A549 (cell line): Measurements from ENCODE around the gene MYRF.

Experiments
- CBX8 ChIP-seq: fragments of 200-600 bp; sonication (generic); IDR thresholded peaks from 2 replicates; pipeline ENCODE4 v1.6.1; 2016
- CEBPB ChIP-seq, 2 experiments: fragments of >200 bp in 1 of 2; sonication (Bioruptor Twin) in 1 of 2; formaldehyde crosslinking in 1 of 2; IDR thresholded peaks; 2 replicates each; pipeline ENCODE4 v1.6.1; 2012 to 2016
- CHD4 ChIP-seq: fragments of 200-600 bp; sonication (generic); IDR thresholded peaks from 2 replicates; pipeline ENCODE4 v1.6.1; 2016; ENCODE audit warnings: antibody characterized with exemption, mild to moderate bottlenecking, borderline replicate concordance
- CTCF ChIP-seq: fragments of >200 bp; sonication (Bioruptor Twin); formaldehyde crosslinking; IDR thresholded peaks from 3 replicates; pipeline ENCODE4 v1.5.1; 2016
- EP300 ChIP-seq, 2 experiments: fragments of >200 bp; sonication (Bioruptor Twin); formaldehyde crosslinking; IDR thresholded peaks; 2 replicates in 1 of 2; 3 replicates in 1 of 2; pipeline ENCODE4 v1.6.1; 2016 to 2017
- KDM1A ChIP-seq: fragments of 200-600 bp; sonication (generic); IDR thresholded peaks from 2 replicates; pipeline ENCODE4 v1.6.1; 2016; ENCODE audit warnings: low read depth, mild to moderate bottlenecking
- KDM5A ChIP-seq: fragments of 200-600 bp; sonication (generic); IDR thresholded peaks from 2 replicates; pipeline ENCODE4 v1.6.1; 2016; ENCODE audit warnings: antibody characterized with exemption, mild to moderate bottlenecking
- MAZ ChIP-seq: fragments of 150-350 bp; IDR thresholded peaks from 2 replicates; pipeline ENCODE4 v1.6.1; 2014; ENCODE audit warnings: antibody characterized with exemption, low read depth, low read length, borderline replicate concordance
- PHF8 ChIP-seq: fragments of 200-600 bp; sonication (generic); IDR thresholded peaks from 2 replicates; pipeline ENCODE4 v1.6.1; 2016; ENCODE audit warnings: low read depth, mild to moderate bottlenecking, antibody characterized with exemption, moderate library complexity, borderline replicate concordance
- POLR2A ChIP-seq: IDR thresholded peaks from 2 replicates; pipeline ENCODE4 v1.6.1; 2012; ENCODE audit warnings: mild to moderate bottlenecking, low read length
- RAD21 ChIP-seq, 2 experiments: fragments of >200 bp in 1 of 2; sonication (Bioruptor Twin) in 1 of 2; formaldehyde crosslinking in 1 of 2; IDR thresholded peaks in 1 of 2; conservative IDR thresholded peaks in 1 of 2; 2 replicates in 1 of 2; 3 replicates in 1 of 2; pipeline ENCODE4 v1.6.1; 2012 to 2018; ENCODE audit warnings: inconsistent platforms in 1 of 2
- RARB ChIP-seq: fragments of 250-450 bp; sonication (Bioruptor Pico); IDR thresholded peaks from 2 replicates; pipeline ENCODE4 v1.8.0; 2021; ENCODE audit warnings: mild to moderate bottlenecking, moderate library complexity
- RCOR1 ChIP-seq: fragments of 150-350 bp; IDR thresholded peaks from 2 replicates; pipeline ENCODE4 v1.6.1; 2014; ENCODE audit warnings: antibody characterized with exemption, low read length, low read depth
- SMC3 ChIP-seq: fragments of >200 bp; sonication (Bioruptor Twin); formaldehyde crosslinking; IDR thresholded peaks from 3 replicates; pipeline ENCODE4 v1.6.1; 2018; ENCODE audit warnings: inconsistent platforms

- TF ChIP-seq RAD21 (conservative IDR thresholded peaks at IDR 0.05 in 1 of 2, IDR thresholded peaks at IDR 0.05 in 1 of 2) (no peak), SMC3 (no peak), POLR2A (no peak), CTCF (no peak), KDM5A (no peak), KDM1A (no peak), CHD4 (no peak), RCOR1 (no peak), CBX8 (no peak), EP300 (IDR thresholded peaks at IDR 0.05) (no peak), MAZ (no peak), CEBPB (IDR thresholded peaks at IDR 0.05) (no peak), PHF8 (no peak), RARB (CRISPR knock-in tag) (no peak)
Measured at GRCh38 chr11:61751384-61751783, 1.1 kb upstream of the MYRF start.
